GM12878 (cell line): Measurements from ENCODE around the gene TXNDC9. TPM values are rescaled to one million over a fixed set of nuclear protein-coding genes. Genes with fewer than 3 reads are reported as not detected.

ENCODE experiments used
- ATAC-seq: fragments of 200-7000 bp; cut with Tn5 transposase; 3 replicates; pipeline ENCODE4 v1.9.1; 2020; ENCODE audit warnings: mild to moderate bottlenecking, moderate library complexity
- BruUV-seq: library from RNA; stranded (reverse); fragments of 400-500 nt; replicated peaks from 2 replicates; lab custom pipeline; 2021; lab: Mats Ljungman, UMichigan
- CTCF ChIA-PET: fragments of 300-600 bp; sonication (Branson Sonifier 250); formaldehyde crosslinking; extraction: SDS; loops from one replicate; lab custom pipeline; 2021; ENCODE audit warnings: inconsistent platforms; lab: Yijun Ruan, JAX
- POLR2A ChIA-PET: fragments of 350-600 bp; formaldehyde crosslinking; extraction: SDS; loops from one replicate; lab custom pipeline; 2021; ENCODE audit warnings: inconsistent platforms; lab: Charles Lee
- RAD21 ChIA-PET: fragments of 300-600 bp; sonication (Branson Sonifier 250); formaldehyde crosslinking; loops from one replicate; lab custom pipeline; 2023; ENCODE audit warnings: antibody characterized with exemption; ENCODE audit not compliant: unreplicated experiment; lab: Charles Lee
- SMC1A ChIA-PET: fragments of 300-600 bp; sonication (Branson Sonifier 250); formaldehyde crosslinking; loops from one replicate; lab custom pipeline; 2023; ENCODE audit not compliant: unreplicated experiment, uncharacterized antibody; lab: Charles Lee
- DNase-seq: peaks from one replicate; pipeline ENCODE4 v3.0.0-alpha.2; 2011; ENCODE audit warnings: low read depth, low spot score
- FAIRE-seq: peaks from 3 replicates; lab custom pipeline; 2011; peaks lifted over from hg19 to GRCh38; lab: Jason Lieb, UNC
- H2AFZ ChIP-seq: 2 replicates; pipeline ENCODE4 v1.6.0; 2011; ENCODE audit warnings: low read depth, low read length, control low read depth; ENCODE audit not compliant: control insufficient read depth
- H3K27ac ChIP-seq: 2 replicates; pipeline ENCODE4 v1.5.1; 2011; ENCODE audit warnings: control low read depth; ENCODE audit not compliant: control insufficient read depth, insufficient read depth
- H3K27me3 ChIP-seq, 2 experiments: replicated peaks in 1 of 2; 2 replicates each; pipeline versions ENCODE4 v1.6.0 to v1.6.1; 2011; ENCODE audit warnings: low read length in 1 of 2; ENCODE audit not compliant: control insufficient read depth in 2 of 2, insufficient read depth in 2 of 2
- H3K36me3 ChIP-seq, 2 experiments: 2 replicates each; pipeline ENCODE4 v1.5.1; 2011; ENCODE audit warnings: low read length in 1 of 2; ENCODE audit not compliant: control insufficient read depth in 2 of 2, insufficient read depth in 2 of 2
- H3K4me1 ChIP-seq: 2 replicates; pipeline ENCODE4 v1.6.1; 2011; ENCODE audit warnings: mild to moderate bottlenecking, low read length, moderate library complexity, mixed read lengths; ENCODE audit not compliant: control insufficient read depth, insufficient read depth
- H3K4me2 ChIP-seq: 2 replicates; pipeline ENCODE4 v1.6.0; 2011; ENCODE audit warnings: control low read depth; ENCODE audit not compliant: control insufficient read depth, insufficient read depth
- H3K4me3 ChIP-seq: fragments of 200-600 bp; sonication (generic); 2 replicates; pipeline ENCODE4 v1.5.1; 2016
- H3K79me2 ChIP-seq: 2 replicates; pipeline ENCODE4 v1.6.0; 2011; ENCODE audit warnings: low read length; ENCODE audit not compliant: control insufficient read depth, insufficient read depth
- H3K9ac ChIP-seq: 2 replicates; pipeline ENCODE4 v1.8.0; 2011; ENCODE audit warnings: low read length, control low read depth, mixed read lengths; ENCODE audit not compliant: control insufficient read depth, insufficient read depth
- H3K9me3 ChIP-seq: replicated peaks from 3 replicates; pipeline ENCODE4 v1.5.1; 2011; ENCODE audit warnings: mild to moderate bottlenecking, low read length; ENCODE audit not compliant: control insufficient read depth, insufficient read depth
- H4K20me1 ChIP-seq: 2 replicates; pipeline ENCODE4 v1.6.0; 2011; ENCODE audit not compliant: control insufficient read depth, insufficient read depth
- FOXK2 ChIP-seq: fragments of 450-650 bp; IDR thresholded peaks from 2 replicates; pipeline ENCODE4 v1.6.1; 2017; ENCODE audit warnings: mild to moderate bottlenecking, moderate library complexity
- HDGF ChIP-seq: fragments of 450-650 bp; IDR thresholded peaks from 2 replicates; pipeline ENCODE4 v1.6.1; 2016; ENCODE audit warnings: antibody characterized with exemption
- IRF4 ChIP-seq: IDR thresholded peaks from 2 replicates; pipeline ENCODE4 v1.6.1; 2011; ENCODE audit warnings: low read depth, low read length
- JUND ChIP-seq: IDR thresholded peaks from 2 replicates; pipeline ENCODE4 v1.6.1; 2012; ENCODE audit warnings: low read depth, mild to moderate bottlenecking, low read length, improper control_type of control experiment, moderate library complexity
- NBN ChIP-seq: fragments of 450-650 bp; IDR thresholded peaks from 2 replicates; pipeline ENCODE4 v1.6.1; 2016
- NFYA ChIP-seq: IDR thresholded peaks from 2 replicates; pipeline ENCODE4 v1.6.1; 2011; ENCODE audit warnings: low read depth, mild to moderate bottlenecking, low read length, improper control_type of control experiment, borderline replicate concordance
- NFYB ChIP-seq: IDR thresholded peaks from 2 replicates; pipeline ENCODE4 v1.6.1; 2011; ENCODE audit warnings: low read depth, mild to moderate bottlenecking, low read length, improper control_type of control experiment, moderate library complexity; ENCODE audit not compliant: insufficient read depth
- NR2F1 ChIP-seq: fragments of 450-650 bp; conservative IDR thresholded peaks from 2 replicates; pipeline ENCODE4 v1.6.1; 2017; ENCODE audit warnings: mild to moderate bottlenecking
- PAX5 ChIP-seq: IDR thresholded peaks from 2 replicates; pipeline ENCODE4 v1.6.1; 2011; ENCODE audit warnings: low read depth, low read length, borderline replicate concordance
- POLR2A ChIP-seq: IDR thresholded peaks from 2 replicates; pipeline ENCODE4 v1.6.1; 2011; ENCODE audit warnings: low read depth, mild to moderate bottlenecking, low read length
- RELB ChIP-seq: fragments of 450-650 bp; IDR thresholded peaks from 2 replicates; pipeline ENCODE4 v1.6.1; 2017; ENCODE audit warnings: low read depth, mild to moderate bottlenecking, moderate library complexity
- SKIL ChIP-seq: fragments of 450-650 bp; IDR thresholded peaks from 2 replicates; pipeline ENCODE4 v1.6.1; 2017; ENCODE audit warnings: mild to moderate bottlenecking, low read depth, inconsistent platforms; ENCODE audit not compliant: poor library complexity, severe bottlenecking
- SMAD1 ChIP-seq: fragments of 450-650 bp; IDR thresholded peaks from 2 replicates; pipeline ENCODE4 v1.6.1; 2018; ENCODE audit warnings: mild to moderate bottlenecking, low read depth; ENCODE audit not compliant: partially characterized antibody
- SMC3 ChIP-seq: IDR thresholded peaks from 2 replicates; pipeline ENCODE4 v1.6.1; 2011; ENCODE audit warnings: low read length, improper control_type of control experiment, borderline replicate concordance
- STAT1 ChIP-seq: fragments of 450-650 bp; conservative IDR thresholded peaks from 2 replicates; pipeline ENCODE4 v1.6.1; 2014; ENCODE audit warnings: antibody characterized with exemption, mild to moderate bottlenecking
- SUPT20H ChIP-seq: IDR thresholded peaks from 2 replicates; pipeline ENCODE4 v1.6.1; 2011; ENCODE audit warnings: low read depth, mild to moderate bottlenecking, low read length, moderate library complexity, borderline replicate concordance; ENCODE audit not compliant: control insufficient read depth
- TAF1 ChIP-seq: IDR thresholded peaks from 2 replicates; pipeline ENCODE4 v1.6.1; 2011; ENCODE audit warnings: mild to moderate bottlenecking, low read depth, low read length, borderline replicate concordance
- USF2 ChIP-seq: IDR thresholded peaks from 2 replicates; pipeline ENCODE4 v1.6.1; 2011; ENCODE audit warnings: low read depth, low read length, improper control_type of control experiment, borderline replicate concordance
- WRNIP1 ChIP-seq: IDR thresholded peaks from 2 replicates; pipeline ENCODE4 v1.6.1; 2011; ENCODE audit warnings: low read depth, low read length, improper control_type of control experiment, borderline replicate concordance
- in situ Hi-C: fragments of 300-500 bp; cut with MboI; formaldehyde crosslinking; loops from 9 replicates; pipeline ENCODE4 v1.14.3; 2018; ENCODE audit warnings: mixed read lengths
- intact Hi-C: fragments of 100-400 bp; cut with micrococcal nuclease; formaldehyde crosslinking; loops from one replicate; pipeline ENCODE4 v1.14.2; 2022; ENCODE audit not compliant: unreplicated experiment
- polyA plus RNA-seq, 11 experiments: library from polyadenylated mRNA; depleted of rRNA in 4 of 11; unstranded in 6 of 11; stranded (reverse) in 5 of 11; fragments of >200 nt; fragmentation: Nextera tagmentation in 4 of 11; fragmentation: Illumina TruSeq in 1 of 11; extraction: Ambion mirVana in 4 of 11; extraction: Trizol in 1 of 11; gene quantifications; 1 replicate in 1 of 11; 2 replicates in 10 of 11; pipeline versions ENCODE4 v1.2.1 to v1.2.3, GENCODE V29; 2011 to 2016; ENCODE audit warnings: inconsistent platforms in 2 of 11, missing spikeins in 2 of 11, low read depth in 1 of 11
- total RNA-seq, 4 experiments: library from RNA; depleted of rRNA in 3 of 4; stranded (reverse); fragments of >200 nt in 3 of 4; fragmentation: Illumina TruSeq in 1 of 4; extraction: Trizol in 1 of 4; gene quantifications; 2 replicates each; pipeline versions ENCODE4 v1.2.1 to v1.2.3, GENCODE V29; 2013 to 2021

The TXNDC9 gene
- total and polyA plus RNA-seq, 10 of the 15 experiments (the other 5 are each of a cell fraction or from before 2014, with no cell fraction given): 27.0 to 170 (median 50.9) TPM

- H2AFZ ChIP-seq: no peak overlapping the region
- no peak for FAIRE-seq
- ChIA-PET CTCF (interaction anchor here (2.6 kb wide), 1 partner anchor 10 kb away, joined by 9 read pairs; no protein-coding TSS in a partner anchor), RAD21 (interaction anchor here (0.8 kb wide), 1 partner anchor 27 kb away, joined by 3 read pairs; no protein-coding TSS in a partner anchor), POLR2A (no interaction called here), SMC1A (interaction anchor here (1.2 to 2.4 kb wide), 5 partner anchors 8 to 38 kb away, joined by 3 to 11 read pairs (median 5); partner anchors contain the start of gene EIF5B)
- no peak overlapping the region for H3K27ac ChIP-seq
- no peak overlapping the region for H3K9ac ChIP-seq
- H3K79me2 ChIP-seq: no peaks in the 10 kb centered on the region
- H3K4me1 ChIP-seq: 0 out of 2 replicates have a peak, but pooled peaks cover 4% of the 10 kb centered on the region
- in situ Hi-C loops (no loop called here), intact Hi-C loops (no loop called here)
- no peaks in the 10 kb centered on the region for H3K9me3 ChIP-seq
- peaks cover 3 to 21% of the 10 kb centered on the region in 2 experiments for H3K36me3 ChIP-seq
- DNase-seq: no peak
- no TSS peak for BruUV-seq
- no peaks in the 10 kb centered on the region for H3K27me3 ChIP-seq
- no peak for TF ChIP-seq IRF4
- TF ChIP-seq SMC3: no peak
- TF ChIP-seq SKIL: no peak
- no peak for TF ChIP-seq JUND
- no peak for TF ChIP-seq POLR2A
- no peak for TF ChIP-seq NR2F1
- TF ChIP-seq USF2: no peak
- TF ChIP-seq STAT1: no peak
- no peak for TF ChIP-seq FOXK2
- TF ChIP-seq PAX5: no peak
- TF ChIP-seq RELB: no peak
- no peak for TF ChIP-seq TAF1
- TF ChIP-seq NBN: no peak
- no peak for TF ChIP-seq SMAD1
- no peak for TF ChIP-seq WRNIP1
- TF ChIP-seq HDGF: no peak
- no peak for TF ChIP-seq NFYB
- no peak for TF ChIP-seq NFYA
- no peak for TF ChIP-seq SUPT20H
- H4K20me1 ChIP-seq: no peaks in the 10 kb centered on the region
- no peak for ATAC-seq
- no peak overlapping the region for H3K4me2 ChIP-seq
- H3K4me3 ChIP-seq: no peak overlapping the region
Measured at GRCh38 chr2:99374747-99375146, 38.6 kb upstream of the TXNDC9 start.
